Measurements from ENCODE around the gene KLHDC10. TPM values are rescaled to one million over a fixed set of nuclear protein-coding genes. Genes with fewer than 3 reads are reported as not detected.
A peak's percentile ranks its signal among the peaks of the same experiment; 100 is the strongest.
"Not testable (repeated sequence)": the region's sequence is repeated elsewhere in the genome, so short reads cannot be mapped to it uniquely, and the experiment has no call there.

Gene KLHDC10
- total RNA-seq, 1 donor from 2014 or later: 35.3 TPM

GRCh38 chr7:130144312-130145171 lies 74.2 kb downstream of the KLHDC10 start:
- Mint-ChIP-seq H3K27me3 (ENCODE audit: unreplicated experiment) (no peaks in the 10 kb centered on the region), H3K9me3 (ENCODE audit: unreplicated experiment) (no peaks in the 10 kb centered on the region), H3K4me3 (ENCODE audit: unreplicated experiment) (no peak overlapping the region), H3K27ac (ENCODE audit: unreplicated experiment) (no peak overlapping the region), H3K36me3 (ENCODE audit: unreplicated experiment) (no peaks in the 10 kb centered on the region), H3K4me1 (ENCODE audit: unreplicated experiment) (peaks cover 16% of the 10 kb centered on the region)
- TF ChIP-seq CTCF (IDR thresholded peaks at IDR 0.05): no peak
- peak; percentile 63 for DNase-seq (ENCODE audit: extremely low spot score, unreplicated experiment)

GRCh38 chr7:130145424-130146100 lies 75.2 kb downstream of the KLHDC10 start:
- peak; percentile 49 for DNase-seq (ENCODE audit: extremely low spot score, unreplicated experiment)
- H3K27ac Mint-ChIP-seq (ENCODE audit: unreplicated experiment): peak overlapping the region; percentile 31
- H3K4me3 Mint-ChIP-seq (ENCODE audit: unreplicated experiment): no peak overlapping the region

DNA sequence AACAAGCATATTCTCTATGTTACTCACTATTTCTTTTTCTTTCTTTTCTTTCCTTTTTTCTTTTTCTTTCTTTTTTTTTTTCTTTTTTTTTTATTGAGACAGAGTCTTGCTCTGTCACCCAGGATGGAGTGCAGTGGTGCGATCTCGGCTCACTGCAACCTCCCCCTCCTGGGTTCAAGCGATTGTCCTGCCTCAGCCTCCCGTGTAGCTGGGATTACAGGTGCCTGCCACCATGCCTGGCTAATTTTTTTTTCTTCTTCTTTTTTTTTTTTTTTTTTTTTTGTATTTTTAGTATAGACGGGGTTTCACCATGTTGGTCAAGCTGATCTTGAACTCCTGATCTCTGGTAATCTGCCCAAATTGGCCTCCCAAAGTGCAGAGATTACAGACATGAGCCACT lies 75.8 kb downstream of the KLHDC10 start:
- H3K9me3 Mint-ChIP-seq (ENCODE audit: unreplicated experiment); H3K27me3 Mint-ChIP-seq (ENCODE audit: unreplicated experiment); DNase-seq (ENCODE audit: extremely low spot score, unreplicated experiment); H3K36me3 Mint-ChIP-seq (ENCODE audit: unreplicated experiment); H3K27ac Mint-ChIP-seq (ENCODE audit: unreplicated experiment); H3K4me3 Mint-ChIP-seq (ENCODE audit: unreplicated experiment): not testable (repeated sequence)
- H3K4me1 Mint-ChIP-seq (ENCODE audit: unreplicated experiment): peaks cover 15% of the 10 kb centered on the region

More at GRCh38 chr7:130145424-130146100, 75.2 kb downstream of the KLHDC10 start:
- H3K27me3 Mint-ChIP-seq (ENCODE audit: unreplicated experiment): no peaks in the 10 kb centered on the region
- H3K4me1 Mint-ChIP-seq (ENCODE audit: unreplicated experiment): peaks cover 16% of the 10 kb centered on the region
- no peak for TF ChIP-seq CTCF (IDR thresholded peaks at IDR 0.05)
- H3K36me3 Mint-ChIP-seq (ENCODE audit: unreplicated experiment): no peaks in the 10 kb centered on the region
- no peaks in the 10 kb centered on the region for H3K9me3 Mint-ChIP-seq (ENCODE audit: unreplicated experiment)

DNA sequence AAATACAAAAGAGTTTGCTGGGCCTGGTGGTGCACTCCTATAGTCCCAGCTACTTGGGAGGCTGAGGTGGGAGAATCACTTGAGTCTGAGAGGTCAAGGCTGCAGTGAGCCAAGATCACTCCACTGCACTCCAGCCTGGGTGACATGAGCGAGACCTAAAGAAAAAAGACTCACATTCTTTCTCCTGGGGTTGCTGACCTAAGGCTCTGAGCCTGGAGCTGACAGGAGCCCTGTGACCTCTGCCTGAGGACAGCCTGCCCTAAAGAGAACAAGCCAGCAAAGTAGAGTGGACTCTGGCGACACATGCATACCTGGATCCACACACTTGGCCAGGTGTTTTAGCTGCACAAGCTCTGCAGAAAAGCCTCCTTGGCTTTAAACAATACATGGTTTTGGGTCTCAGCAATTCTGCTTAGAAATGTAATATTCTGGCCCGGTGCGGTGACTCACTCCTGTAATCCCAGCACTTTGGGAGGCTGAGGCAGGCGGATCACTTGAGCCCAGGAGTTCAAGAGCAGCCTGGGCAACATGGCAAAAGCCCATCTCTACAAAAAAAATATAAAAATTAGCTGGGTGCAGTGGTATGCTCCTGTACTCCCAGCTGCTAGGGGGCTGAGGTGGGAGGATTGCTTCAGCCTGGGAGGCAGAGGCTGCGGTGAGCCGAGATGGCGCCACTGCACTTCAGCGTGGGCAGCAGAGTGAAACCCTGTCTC lies 76.5 kb downstream of the KLHDC10 start:
- no peaks in the 10 kb centered on the region for H3K27me3 Mint-ChIP-seq (ENCODE audit: unreplicated experiment)
- H3K4me3 Mint-ChIP-seq (ENCODE audit: unreplicated experiment): no peak overlapping the region
- no peak for TF ChIP-seq CTCF (IDR thresholded peaks at IDR 0.05)
- peaks cover 12% of the 10 kb centered on the region for H3K4me1 Mint-ChIP-seq (ENCODE audit: unreplicated experiment)
- no peaks in the 10 kb centered on the region for H3K36me3 Mint-ChIP-seq (ENCODE audit: unreplicated experiment)
- no peak overlapping the region for H3K27ac Mint-ChIP-seq (ENCODE audit: unreplicated experiment)
- peak; percentile 53 for DNase-seq (ENCODE audit: extremely low spot score, unreplicated experiment)
- H3K9me3 Mint-ChIP-seq (ENCODE audit: unreplicated experiment): no peaks in the 10 kb centered on the region

DNA sequence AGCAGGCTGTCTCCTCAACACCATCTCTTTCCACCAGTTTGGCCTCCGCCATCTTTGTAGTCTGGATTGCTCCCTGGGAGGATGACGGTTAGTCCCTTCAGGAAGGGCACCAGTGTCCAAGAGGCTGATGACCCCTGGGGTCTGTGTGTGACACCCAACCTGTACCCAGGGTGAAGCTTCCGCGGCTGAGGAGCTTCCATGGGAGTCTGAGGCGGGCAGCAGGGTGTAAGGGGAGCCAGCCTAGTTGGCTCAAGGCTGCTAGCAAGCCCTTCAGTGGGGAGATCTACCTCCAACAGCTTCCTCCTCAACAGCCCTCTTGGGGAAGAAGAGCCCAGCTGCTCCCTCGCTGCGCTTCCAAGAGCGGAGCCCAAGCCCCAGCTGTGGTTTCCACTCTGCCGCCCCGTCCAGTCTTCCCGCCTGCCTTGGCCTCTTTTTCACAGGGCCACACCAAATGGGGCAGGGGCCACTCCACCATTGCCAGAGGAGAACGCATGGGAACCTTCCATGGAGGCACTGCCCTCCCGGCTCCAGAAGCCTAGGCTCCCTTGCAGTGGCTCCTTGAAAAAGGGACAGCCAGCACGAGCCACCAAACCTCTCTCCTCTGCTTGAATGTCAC lies 77.5 kb downstream of the KLHDC10 start:
- Mint-ChIP-seq H3K27me3 (ENCODE audit: unreplicated experiment) (no peaks in the 10 kb centered on the region), H3K36me3 (ENCODE audit: unreplicated experiment) (no peaks in the 10 kb centered on the region), H3K9me3 (ENCODE audit: unreplicated experiment) (no peaks in the 10 kb centered on the region), H3K4me3 (ENCODE audit: unreplicated experiment) (no peak overlapping the region), H3K4me1 (ENCODE audit: unreplicated experiment) (peaks cover 12% of the 10 kb centered on the region), H3K27ac (ENCODE audit: unreplicated experiment) (no peak overlapping the region)
- no peak for TF ChIP-seq CTCF (IDR thresholded peaks at IDR 0.05)
- DNase-seq (ENCODE audit: extremely low spot score, unreplicated experiment): peak; percentile 75
